Mucosa of descending colon (tissue), 3 donors: ENCODE results near the gene LPGAT1. TPM values are rescaled to one million over a fixed set of nuclear protein-coding genes. Genes with fewer than 3 reads are reported as not detected.

Source experiments
- ATAC-seq: fragments of 200-7000 bp; cut with Tn5 transposase; one replicate; pipeline ENCODE4 v1.9.1; 2020; ENCODE audit warnings: mild to moderate bottlenecking, moderate library complexity
- DNase-seq, 3 donors: peaks; one replicate each; pipeline ENCODE4 v3.0.0-alpha.2; 2020
- H3K36me3 ChIP-seq: fragments of 200-600 bp; one replicate; pipeline ENCODE4 v1.8.0; 2021; ENCODE audit warnings: low read depth, mild to moderate bottlenecking
- H3K4me1 ChIP-seq: fragments of 200-600 bp; one replicate; pipeline ENCODE4 v1.8.0; 2021; ENCODE audit warnings: low read depth, mild to moderate bottlenecking
- H3K4me3 ChIP-seq: fragments of 200-600 bp; one replicate; pipeline ENCODE4 v1.8.0; 2021; ENCODE audit warnings: mild to moderate bottlenecking
- H3K9me3 ChIP-seq: fragments of 200-600 bp; one replicate; pipeline ENCODE4 v1.8.0; 2021; ENCODE audit warnings: mild to moderate bottlenecking
- CTCF ChIP-seq: fragments of 200-600 bp; IDR thresholded peaks from one replicate; pipeline ENCODE4 v1.8.0; 2022; ENCODE audit warnings: antibody characterized with exemption, mild to moderate bottlenecking
- intact Hi-C, 2 donors: fragments of 100-400 bp; cut with DNase I in 1 of 2; cut with micrococcal nuclease in 1 of 2; formaldehyde crosslinking; loops; one replicate each; pipeline versions ENCODE4 v1.11.0 to v1.11.1; 2022; cut with DNase I, micrococcal nuclease
- total RNA-seq, 3 donors: library from RNA; stranded (reverse); fragmentation: NEBNext Ultra II Directional in 2 of 3; extraction: Animal tissue kit (Norgen Biotek cat#: 25700) in 2 of 3; gene quantifications; one replicate each; pipeline versions ENCODE4 v1.2.1 to v1.2.4, GENCODE V29; 2021 to 2023
- donor health status: DM: no; HTN: no; CAD: no; lungs with moderate emphysema.
- donor health status: DM: no; HTN: no; CAD: no.
- donor health status: DM: no; HTN: yes; CAD: no.

LPGAT1 gene
- total RNA-seq, 3 donors from 2014 or later = 27.5 to 42.1 (median 34.2) TPM

- H3K9me3 ChIP-seq = no peaks in the 10 kb centered on the region
- intact Hi-C loops = no loop called here
- peaks cover 9% of the 10 kb centered on the region for H3K4me1 ChIP-seq
- no peak for TF ChIP-seq CTCF
- no peaks in the 10 kb centered on the region for H3K36me3 ChIP-seq
- H3K4me3 ChIP-seq = no peak overlapping the region
- no peak for DNase-seq
- ATAC-seq = peak; percentile 24
Observed at GRCh38 chr1:211731456-211732292, 98.9 kb downstream of the LPGAT1 start.

GRCh38 chr1:211730347-211730746 is 100.2 kb downstream of the LPGAT1 start:
- no peak for TF ChIP-seq CTCF
- peaks cover 6% of the 10 kb centered on the region for H3K4me1 ChIP-seq
- DNase-seq (no peak), ATAC-seq (no peak)
- H3K9me3 ChIP-seq = no peaks in the 10 kb centered on the region
- no peaks in the 10 kb centered on the region for H3K36me3 ChIP-seq
- H3K4me3 ChIP-seq = no peak overlapping the region
- intact Hi-C loops = no loop called here

- Histone ChIP-seq H3K4me1 (no peaks in the 10 kb centered on the region), H3K4me3 (no peak overlapping the region), H3K9me3 (no peaks in the 10 kb centered on the region), H3K36me3 (no peaks in the 10 kb centered on the region)
- intact Hi-C loops = no loop called here
- DNase-seq (no peak), ATAC-seq (no peak)
- TF ChIP-seq CTCF = no peak
Observed at GRCh38 chr1:211729238-211729637, 101.3 kb downstream of the LPGAT1 start.

GRCh38 chr1:211726467-211726995 is 104.0 kb downstream of the LPGAT1 start:
- intact Hi-C loops = no loop called here
- no peak for ATAC-seq

GRCh38 chr1:211724687-211725196 is 105.8 kb downstream of the LPGAT1 start:
- ATAC-seq = no peak
- no peak for TF ChIP-seq CTCF
- Histone ChIP-seq H3K4me1 (no peaks in the 10 kb centered on the region), H3K9me3 (no peaks in the 10 kb centered on the region), H3K4me3 (no peak overlapping the region), H3K36me3 (no peaks in the 10 kb centered on the region)
- intact Hi-C loops = no loop called here
- DNase-seq = no peak

More at GRCh38 chr1:211726467-211726995, 104.0 kb downstream of the LPGAT1 start:
- Histone ChIP-seq H3K9me3 (no peaks in the 10 kb centered on the region), H3K4me3 (no peak overlapping the region), H3K4me1 (no peaks in the 10 kb centered on the region), H3K36me3 (no peaks in the 10 kb centered on the region)
- TF ChIP-seq CTCF = no peak
- DNase-seq = no peak
